GM13977 (cell line): ENCODE results near the gene OSBPL7.

Source experiments
- DNase-seq: peaks from one replicate; pipeline ENCODE4 v3.0.0; 2012; ENCODE audit warnings: low spot score
- CTCF ChIP-seq: IDR thresholded peaks from 2 replicates; pipeline ENCODE4 v1.5.1; 2012; ENCODE audit warnings: mild to moderate bottlenecking, control low read depth; ENCODE audit not compliant: insufficient read depth; ENCODE audit errors: extremely low read depth, missing control alignments
- in situ Hi-C: fragments of 300-500 bp; cut with MboI; formaldehyde crosslinking; loops from one replicate; pipeline ENCODE4 v1.12.0; 2022; ENCODE audit warnings: low sequenced_read_pairs, low pct_unique_long_range_greater_than_20kb, mixed read lengths, inconsistent platforms; ENCODE audit not compliant: unreplicated experiment

Gene OSBPL7

DNA sequence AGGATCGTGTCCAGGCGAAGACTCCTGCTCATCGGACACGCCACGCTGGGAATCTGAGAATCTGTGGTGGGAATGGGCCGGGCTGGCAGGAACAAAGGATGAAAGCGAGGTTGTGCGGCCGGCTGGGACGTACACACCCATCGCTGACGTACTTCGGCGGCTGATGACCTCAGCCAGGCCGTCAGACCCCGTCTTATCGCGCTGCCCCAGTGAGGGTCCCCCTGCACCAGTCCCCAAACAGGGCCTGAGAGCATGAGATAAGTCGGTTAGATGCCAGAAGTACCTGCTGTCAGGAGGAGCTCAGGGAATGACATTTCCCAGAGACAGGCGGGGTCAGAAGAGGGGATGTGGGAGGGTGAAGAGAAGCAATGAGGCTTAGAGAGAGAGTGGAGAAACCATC, 45.3 kb upstream of the OSBPL7 start:
- in situ Hi-C loops: no loop called here
- no peak for DNase-seq
- no peak for TF ChIP-seq CTCF

- in situ Hi-C loops: no loop called here
- TF ChIP-seq CTCF: no peak
- DNase-seq: no peak
Measured at GRCh38 chr17:47864791-47865216, 43.2 kb upstream of the OSBPL7 start.

GRCh38 chr17:47862621-47863440, 41.2 kb upstream of the OSBPL7 start:
- TF ChIP-seq CTCF: no peak
- in situ Hi-C loops: no loop called here
- DNase-seq: no peak

GRCh38 chr17:47860386-47860785, 38.8 kb upstream of the OSBPL7 start:
- no peak for TF ChIP-seq CTCF
- in situ Hi-C loops: no loop called here
- DNase-seq: no peak

- no peak for DNase-seq
- in situ Hi-C loops: no loop called here
- TF ChIP-seq CTCF: no peak
Measured at GRCh38 chr17:47857551-47858455, 36.2 kb upstream of the OSBPL7 start.

DNA sequence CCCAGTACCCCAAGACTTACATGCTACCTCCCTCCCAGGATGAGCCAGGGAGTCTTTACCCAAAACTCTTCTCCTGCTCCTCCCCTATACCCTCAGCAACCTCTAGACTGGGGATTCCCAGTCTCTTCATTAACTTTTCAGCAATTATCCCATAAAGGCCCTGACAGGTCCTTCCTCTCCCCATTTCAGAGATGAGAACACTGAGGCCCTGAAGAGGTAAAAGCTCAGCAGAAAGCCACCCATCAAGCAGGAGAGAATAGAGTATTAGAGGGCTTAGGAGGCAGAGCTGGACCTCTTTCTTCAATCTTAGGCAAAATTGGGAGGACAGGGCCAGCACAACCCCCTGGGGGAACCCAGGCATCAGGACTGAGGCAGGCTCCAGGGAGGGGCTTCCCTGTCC, 35.2 kb upstream of the OSBPL7 start:
- DNase-seq: no peak
- in situ Hi-C loops: no loop called here
- no peak for TF ChIP-seq CTCF
